Trophoblast cell (in vitro differentiated cells and primary cell): ENCODE results near the gene TMEM101.
A peak's percentile ranks its signal among the peaks of the same experiment; 100 is the strongest.

ENCODE experiments used
- DNase-seq, 2 donors: peaks; one replicate each; pipeline ENCODE4 v3.0.0-alpha.2; 2016
- H2AFZ ChIP-seq: 2 replicates; pipeline ENCODE4 v1.6.1; 2013; ENCODE audit warnings: low read length, moderate library complexity, mild to moderate bottlenecking; ENCODE audit not compliant: insufficient read depth, poor library complexity
- H2AK5ac ChIP-seq: 2 replicates; pipeline ENCODE4 v1.6.1; 2013; ENCODE audit warnings: mild to moderate bottlenecking, low read length
- H2BK120ac ChIP-seq: 2 replicates; pipeline ENCODE4 v1.6.1; 2013; ENCODE audit warnings: low read length, mild to moderate bottlenecking, moderate library complexity; ENCODE audit not compliant: insufficient read depth, poor library complexity
- H2BK12ac ChIP-seq: 2 replicates; pipeline ENCODE4 v1.6.1; 2013; ENCODE audit warnings: mild to moderate bottlenecking, low read length, moderate library complexity
- H2BK5ac ChIP-seq: 2 replicates; pipeline ENCODE4 v1.6.1; 2013; ENCODE audit warnings: low read length, low read depth, moderate library complexity, mild to moderate bottlenecking; ENCODE audit not compliant: poor library complexity
- H3K14ac ChIP-seq: 2 replicates; pipeline ENCODE4 v1.6.1; 2013; ENCODE audit warnings: mild to moderate bottlenecking, low read length
- H3K18ac ChIP-seq: 2 replicates; pipeline ENCODE4 v1.6.1; 2013; ENCODE audit warnings: mild to moderate bottlenecking, low read length
- H3K23ac ChIP-seq: 2 replicates; pipeline ENCODE4 v1.6.1; 2013; ENCODE audit warnings: low read length
- H3K27ac ChIP-seq: 2 replicates; pipeline ENCODE4 v1.5.1; 2013; ENCODE audit warnings: low read depth, mild to moderate bottlenecking, inconsistent platforms, low read length, moderate library complexity
- H3K27me3 ChIP-seq: 2 replicates; pipeline ENCODE4 v1.6.1; 2013; ENCODE audit warnings: inconsistent platforms, mild to moderate bottlenecking, low read length, moderate library complexity; ENCODE audit not compliant: insufficient read depth
- H3K36me3 ChIP-seq, 2 experiments: 1 replicate in 1 of 2; 2 replicates in 1 of 2; pipeline ENCODE4 v1.6.1; 2013; ENCODE audit warnings: low read length in 2 of 2, mild to moderate bottlenecking in 2 of 2, moderate library complexity in 1 of 2; ENCODE audit not compliant: insufficient read depth in 2 of 2, control insufficient read depth in 1 of 2
- H3K4ac ChIP-seq: 2 replicates; pipeline ENCODE4 v1.6.1; 2013; ENCODE audit warnings: low read depth, mild to moderate bottlenecking, low read length, moderate library complexity
- H3K4me1 ChIP-seq, 2 experiments: 1 replicate in 1 of 2; 2 replicates in 1 of 2; pipeline ENCODE4 v1.6.1; 2013; ENCODE audit warnings: low read length in 2 of 2, mild to moderate bottlenecking in 2 of 2, moderate library complexity in 1 of 2; ENCODE audit not compliant: insufficient read depth in 2 of 2, control insufficient read depth in 1 of 2
- H3K4me2 ChIP-seq: 2 replicates; pipeline ENCODE4 v1.6.1; 2013; ENCODE audit warnings: inconsistent platforms, mild to moderate bottlenecking, low read length, moderate library complexity
- H3K4me3 ChIP-seq: 2 replicates; pipeline ENCODE4 v1.5.1; 2013; ENCODE audit warnings: mild to moderate bottlenecking, low read depth, low read length, inconsistent platforms
- H3K79me1 ChIP-seq: one replicate; pipeline ENCODE4 v1.6.1; 2013; ENCODE audit warnings: low read length
- H3K79me2 ChIP-seq: 2 replicates; pipeline ENCODE4 v1.6.1; 2013; ENCODE audit warnings: low read length, mild to moderate bottlenecking; ENCODE audit not compliant: control insufficient read depth, insufficient read depth, poor library complexity
- H3K9ac ChIP-seq: 2 replicates; pipeline ENCODE4 v1.6.1; 2013; ENCODE audit warnings: mild to moderate bottlenecking, low read length
- H3K9me3 ChIP-seq: 2 replicates; pipeline ENCODE4 v1.6.1; 2013; ENCODE audit warnings: low read depth, mild to moderate bottlenecking, control low read depth, inconsistent platforms, low read length; ENCODE audit not compliant: insufficient read depth
- H4K12ac ChIP-seq: 2 replicates; pipeline ENCODE4 v1.6.1; 2013; ENCODE audit warnings: low read depth, mild to moderate bottlenecking, low read length, moderate library complexity
- H4K8ac ChIP-seq: 2 replicates; pipeline ENCODE4 v1.6.1; 2013; ENCODE audit warnings: low read depth, mild to moderate bottlenecking, low read length, moderate library complexity
- H4K91ac ChIP-seq: one replicate; pipeline ENCODE4 v1.6.1; 2013; ENCODE audit warnings: low read depth, mild to moderate bottlenecking, low read length, moderate library complexity
- WGBS: extraction: QIAGEN DNeasy Blood & Tissue Kit; methylation state at CpG from one replicate; pipeline ENCODE4 v1.1.7; 2013; ENCODE audit warnings: missing lambda C conversion rate; ENCODE audit not compliant: insufficient read length, insufficient coverage; ENCODE audit errors: extremely low coverage; 5-methylcytosine and 5-hydroxymethylcytosine counted together

TMEM101 gene

GRCh38 chr17:44008205-44008909 is 6.4 kb downstream of the TMEM101 start:
- Histone ChIP-seq H4K8ac (no peak overlapping the region), H3K4me3 (no peak overlapping the region), H3K4ac (no peak overlapping the region), H3K36me3 (peaks cover 11 to 13% of the 10 kb centered on the region in 2 experiments), H3K23ac (no peak overlapping the region), H4K91ac (no peak overlapping the region), H2AK5ac (no peak overlapping the region), H2AFZ (no peak overlapping the region), H2BK5ac (no peak overlapping the region), H3K27ac (no peak overlapping the region), H3K18ac (no peak overlapping the region), H3K4me1 (peaks cover 24 to 25% of the 10 kb centered on the region in 2 experiments), H4K12ac (no peak overlapping the region), H3K14ac (no peak overlapping the region), H3K27me3 (peaks cover 26% of the 10 kb centered on the region), H2BK12ac (no peak overlapping the region), H2BK120ac (no peak overlapping the region), H3K79me2 (peaks cover 3% of the 10 kb centered on the region), H3K4me2 (no peak overlapping the region), H3K9ac (no peak overlapping the region), H3K79me1 (peaks cover 6% of the 10 kb centered on the region), H3K9me3 (peaks cover 7% of the 10 kb centered on the region)
- no peak for DNase-seq
- WGBS: no CpG with 5 or more reads among the region's 6 CpGs

- H2AK5ac ChIP-seq: no peak overlapping the region
- H3K79me1 ChIP-seq: peaks cover 6% of the 10 kb centered on the region
- no peak overlapping the region for H2BK12ac ChIP-seq
- H3K23ac ChIP-seq: no peak overlapping the region
- peaks cover 7% of the 10 kb centered on the region for H3K9me3 ChIP-seq
- no peak overlapping the region for H3K4ac ChIP-seq
- H2BK120ac ChIP-seq: peak overlapping the region; percentile 26
- H3K4me1 ChIP-seq: peaks cover 24 to 25% of the 10 kb centered on the region in 2 experiments
- H2AFZ ChIP-seq: peak overlapping the region; percentile 94
- peak overlapping the region; percentile 92 for H4K8ac ChIP-seq
- H3K27ac ChIP-seq: no peak overlapping the region
- peaks cover 26% of the 10 kb centered on the region for H3K27me3 ChIP-seq
- H3K18ac ChIP-seq: peak overlapping the region; percentile 55
- peak overlapping the region; percentile 8 for H3K9ac ChIP-seq
- no CpG with 5 or more reads among the region's 37 CpGs for WGBS
- peaks cover 10 to 13% of the 10 kb centered on the region in 2 experiments for H3K36me3 ChIP-seq
- H4K12ac ChIP-seq: peak overlapping the region; percentile 71
- H4K91ac ChIP-seq: peak overlapping the region; percentile 60
- H3K4me2 ChIP-seq: peak overlapping the region; percentile 67
- H3K4me3 ChIP-seq: peak overlapping the region; percentile 73
- no peak overlapping the region for H2BK5ac ChIP-seq
- DNase-seq: peak in 1 of 2 donors; percentile 7
- peak overlapping the region; percentile 83 for H3K14ac ChIP-seq
- peaks cover 3% of the 10 kb centered on the region for H3K79me2 ChIP-seq
Measured at GRCh38 chr17:44007346-44008204, 7.2 kb downstream of the TMEM101 start.

GRCh38 chr17:44006598-44007345 is 8.0 kb downstream of the TMEM101 start:
- Histone ChIP-seq H3K79me1 (peaks cover 6% of the 10 kb centered on the region), H3K36me3 (peaks cover 8 to 9% of the 10 kb centered on the region in 2 experiments), H3K9ac (no peak overlapping the region), H3K27me3 (peaks cover 26% of the 10 kb centered on the region), H3K4ac (no peak overlapping the region), H3K23ac (no peak overlapping the region), H3K4me1 (peaks cover 24 to 25% of the 10 kb centered on the region in 2 experiments), H2BK120ac (peak overlapping the region; percentile 26), H3K27ac (no peak overlapping the region), H3K9me3 (peaks cover 7% of the 10 kb centered on the region), H2BK12ac (no peak overlapping the region), H3K79me2 (peaks cover 3% of the 10 kb centered on the region), H4K91ac (peak overlapping the region; percentile 60), H2AFZ (peak overlapping the region; percentile 94), H3K18ac (peak overlapping the region; percentile 55), H2BK5ac (no peak overlapping the region), H4K12ac (peak overlapping the region; percentile 71), H3K4me2 (peak overlapping the region; percentile 67), H3K14ac (peak overlapping the region; percentile 83), H2AK5ac (peak overlapping the region; percentile 21), H4K8ac (peak overlapping the region; percentile 92), H3K4me3 (peak overlapping the region; percentile 73)
- DNase-seq: peak; percentile 95 to 98
- no CpG with 5 or more reads among the region's 40 CpGs for WGBS

- peaks cover 24 to 25% of the 10 kb centered on the region in 2 experiments for H3K4me1 ChIP-seq
- H3K9me3 ChIP-seq: peaks cover 7% of the 10 kb centered on the region
- no peak overlapping the region for H3K4ac ChIP-seq
- peak overlapping the region; percentile 10 for H3K18ac ChIP-seq
- no peak for DNase-seq
- H2BK120ac ChIP-seq: no peak overlapping the region
- peaks cover 6% of the 10 kb centered on the region for H3K79me1 ChIP-seq
- H3K27ac ChIP-seq: no peak overlapping the region
- peaks cover 26% of the 10 kb centered on the region for H3K27me3 ChIP-seq
- no peak overlapping the region for H2BK12ac ChIP-seq
- H3K23ac ChIP-seq: no peak overlapping the region
- peaks cover 3 to 5% of the 10 kb centered on the region in 2 experiments for H3K36me3 ChIP-seq
- peak overlapping the region; percentile 64 for H3K4me2 ChIP-seq
- no peak overlapping the region for H2AFZ ChIP-seq
- H4K8ac ChIP-seq: peak overlapping the region; percentile 21
- H2BK5ac ChIP-seq: no peak overlapping the region
- no peak overlapping the region for H3K9ac ChIP-seq
- peak overlapping the region; percentile 21 for H2AK5ac ChIP-seq
- peaks cover 3% of the 10 kb centered on the region for H3K79me2 ChIP-seq
- no CpG with 5 or more reads among the region's 21 CpGs for WGBS
- peak overlapping the region; percentile 36 for H3K14ac ChIP-seq
- peak overlapping the region; percentile 63 for H3K4me3 ChIP-seq
- H4K12ac ChIP-seq: peak overlapping the region; percentile 47
- H4K91ac ChIP-seq: peak overlapping the region; percentile 4
Measured at GRCh38 chr17:44006272-44006597, 8.5 kb downstream of the TMEM101 start.
